ENCODE data around the gene TIE1. TPM values are rescaled to one million over a fixed set of nuclear protein-coding genes. Genes with fewer than 3 reads are reported as not detected.

TIE1 gene
- total and polyA plus RNA-seq, 4 experiments from 2014 or later: not detected

- Histone ChIP-seq H3K27me3 (ENCODE audit: insufficient read depth, low read length) (no peaks in the 10 kb centered on the region), H3K4me3 (ENCODE audit: low read length in 2 of 2) (no peak overlapping the region), H3K36me3 (ENCODE audit: insufficient read depth, low read length) (no peaks in the 10 kb centered on the region), H3K9me3 (ENCODE audit: control insufficient read depth in 1 of 2, low read length in 2 of 2) (no peaks in the 10 kb centered on the region), H3K27ac (ENCODE audit: low read depth, low read length) (no peak overlapping the region), H3K4me1 (ENCODE audit: insufficient read depth, low read length) (no peaks in the 10 kb centered on the region)
- intact Hi-C loops (cut with micrococcal nuclease): no loop called here
- POLR2A ChIA-PET (ENCODE audit: partially characterized antibody): no interaction called here
- CTCF ChIA-PET (ENCODE audit: partially characterized antibody): interaction anchor here (1.2 kb wide), 1 partner anchor 11 kb away, joined by 4 read pairs; no protein-coding TSS in a partner anchor
- Mint-ChIP-seq H3K4me1 (no peaks in the 10 kb centered on the region), H3K36me3 (no peaks in the 10 kb centered on the region), H3K27ac (no peak overlapping the region), H3K27me3 (peaks cover 2 to 6% of the 10 kb centered on the region in 2 donors), H3K4me3 (no peak overlapping the region), H3K9me3 (peaks cover 0 to 4% (median 2%) of the 10 kb centered on the region in 8 donors)
- DNase-seq: no peak
Observed at GRCh38 chr1:43258370-43258769, 42.4 kb upstream of the TIE1 start.

- H3K4me1 ChIP-seq (ENCODE audit: insufficient read depth, low read length): peaks cover 4% of the 10 kb centered on the region
Observed at GRCh38 chr1:43265431-43265830, 35.4 kb upstream of the TIE1 start.

GRCh38 chr1:43266881-43267280, 33.9 kb upstream of the TIE1 start:
- H3K4me1 ChIP-seq (ENCODE audit: insufficient read depth, low read length): peaks cover 11% of the 10 kb centered on the region
- Mint-ChIP-seq H3K36me3 (peaks cover 0 to 7% of the 10 kb centered on the region in 2 donors), H3K4me1 (peaks cover 1 to 13% (median 7%) of the 10 kb centered on the region in 4 donors), H3K27ac (no peak overlapping the region), H3K27me3 (peaks cover 12 to 18% of the 10 kb centered on the region in 2 donors), H3K4me3 (no peak overlapping the region), H3K9me3 (peaks cover 0 to 10% (median 5%) of the 10 kb centered on the region in 8 donors)
- ChIA-PET CTCF (ENCODE audit: partially characterized antibody) (interaction anchor here (0.7 kb wide), 1 partner anchor 40 kb away, joined by 5 read pairs; no protein-coding TSS in a partner anchor), POLR2A (ENCODE audit: partially characterized antibody) (no interaction called here)
- no peak for DNase-seq
- H3K27me3 ChIP-seq (ENCODE audit: insufficient read depth, low read length): no peaks in the 10 kb centered on the region
- H3K9me3 ChIP-seq (ENCODE audit: control insufficient read depth in 1 of 2, low read length in 2 of 2): no peaks in the 10 kb centered on the region
- no peaks in the 10 kb centered on the region for H3K36me3 ChIP-seq (ENCODE audit: insufficient read depth, low read length)
- H3K27ac ChIP-seq (ENCODE audit: low read depth, low read length): no peak overlapping the region
- intact Hi-C loops (cut with micrococcal nuclease): no loop called here
- no peak overlapping the region for H3K4me3 ChIP-seq (ENCODE audit: low read length in 2 of 2)

More at GRCh38 chr1:43265431-43265830, 35.4 kb upstream of the TIE1 start:
- intact Hi-C loops (cut with micrococcal nuclease): no loop called here
- H3K27ac ChIP-seq (ENCODE audit: low read depth, low read length): no peak overlapping the region
- Mint-ChIP-seq H3K27ac (no peak overlapping the region), H3K4me3 (no peak overlapping the region), H3K27me3 (peaks cover 7 to 11% of the 10 kb centered on the region in 2 donors), H3K36me3 (peaks cover 0 to 7% of the 10 kb centered on the region in 2 donors), H3K9me3 (peaks cover 0 to 10% (median 5%) of the 10 kb centered on the region in 8 donors), H3K4me1 (peaks cover 0 to 5% (median 1%) of the 10 kb centered on the region in 4 donors)
- no peaks in the 10 kb centered on the region for H3K27me3 ChIP-seq (ENCODE audit: insufficient read depth, low read length)
- H3K9me3 ChIP-seq (ENCODE audit: control insufficient read depth in 1 of 2, low read length in 2 of 2): no peaks in the 10 kb centered on the region
- no peaks in the 10 kb centered on the region for H3K36me3 ChIP-seq (ENCODE audit: insufficient read depth, low read length)
- no peak for DNase-seq
- H3K4me3 ChIP-seq (ENCODE audit: low read length in 2 of 2): no peak overlapping the region
- CTCF ChIA-PET (ENCODE audit: partially characterized antibody): no interaction called here
- POLR2A ChIA-PET (ENCODE audit: partially characterized antibody): no interaction called here

- Histone ChIP-seq H3K4me1 (ENCODE audit: insufficient read depth, low read length) (peaks cover 11% of the 10 kb centered on the region), H3K36me3 (ENCODE audit: insufficient read depth, low read length) (no peaks in the 10 kb centered on the region), H3K9me3 (ENCODE audit: control insufficient read depth in 1 of 2, low read length in 2 of 2) (no peaks in the 10 kb centered on the region), H3K27me3 (ENCODE audit: insufficient read depth, low read length) (no peaks in the 10 kb centered on the region), H3K27ac (ENCODE audit: low read depth, low read length) (no peak overlapping the region), H3K4me3 (ENCODE audit: low read length in 2 of 2) (no peak overlapping the region)
- intact Hi-C loops (cut with micrococcal nuclease): no loop called here
- Mint-ChIP-seq H3K9me3 (peaks cover 0 to 8% (median 5%) of the 10 kb centered on the region in 8 donors), H3K4me1 (peaks cover 1 to 13% (median 7%) of the 10 kb centered on the region in 4 donors), H3K27me3 (peaks cover 12 to 18% of the 10 kb centered on the region in 2 donors), H3K36me3 (peaks cover 0 to 7% of the 10 kb centered on the region in 2 donors), H3K4me3 (no peak overlapping the region), H3K27ac (no peak overlapping the region)
- ChIA-PET CTCF (ENCODE audit: partially characterized antibody) (no interaction called here), POLR2A (ENCODE audit: partially characterized antibody) (no interaction called here)
- DNase-seq: no peak
Observed at GRCh38 chr1:43267291-43267805, 33.4 kb upstream of the TIE1 start.

GRCh38 chr1:43267818-43268425, 32.9 kb upstream of the TIE1 start:
- Histone ChIP-seq H3K4me1 (ENCODE audit: insufficient read depth, low read length) (peaks cover 11% of the 10 kb centered on the region), H3K9me3 (ENCODE audit: control insufficient read depth in 1 of 2, low read length in 2 of 2) (no peaks in the 10 kb centered on the region), H3K36me3 (ENCODE audit: insufficient read depth, low read length) (no peaks in the 10 kb centered on the region), H3K27me3 (ENCODE audit: insufficient read depth, low read length) (no peaks in the 10 kb centered on the region), H3K4me3 (ENCODE audit: low read length in 2 of 2) (no peak overlapping the region), H3K27ac (ENCODE audit: low read depth, low read length) (no peak overlapping the region)
- Mint-ChIP-seq H3K36me3 (peaks cover 0 to 7% of the 10 kb centered on the region in 2 donors), H3K4me1 (peaks cover 1 to 13% (median 7%) of the 10 kb centered on the region in 4 donors), H3K27ac (no peak overlapping the region), H3K9me3 (peaks cover 0 to 7% (median 5%) of the 10 kb centered on the region in 8 donors), H3K4me3 (no peak overlapping the region), H3K27me3 (peaks cover 12 to 18% of the 10 kb centered on the region in 2 donors)
- CTCF ChIA-PET (ENCODE audit: partially characterized antibody): no interaction called here
- intact Hi-C loops (cut with micrococcal nuclease): no loop called here
- DNase-seq: no peak
- POLR2A ChIA-PET (ENCODE audit: partially characterized antibody): no interaction called here

- no peak for DNase-seq
- Histone ChIP-seq H3K36me3 (ENCODE audit: insufficient read depth, low read length) (no peaks in the 10 kb centered on the region), H3K9me3 (ENCODE audit: control insufficient read depth in 1 of 2, low read length in 2 of 2) (no peaks in the 10 kb centered on the region), H3K27ac (ENCODE audit: low read depth, low read length) (no peak within 1 kb of the TSS), H3K4me1 (ENCODE audit: insufficient read depth, low read length) (peaks cover 19% of the 10 kb centered on the region), H3K27me3 (ENCODE audit: insufficient read depth, low read length) (no peaks in the 10 kb centered on the region), H3K4me3 (ENCODE audit: low read length in 2 of 2) (no peak within 1 kb of the TSS)
- peaks cover 6 to 21% (median 14%) of the 10 kb centered on the region in 4 donors for H3K4me1 Mint-ChIP-seq
- peak within 1 kb of the TSS in 3 of 7 donors; percentile 8 to 48 (median 37) for H3K27ac Mint-ChIP-seq
- peaks cover 9 to 18% of the 10 kb centered on the region in 2 donors for H3K27me3 Mint-ChIP-seq
- H3K36me3 Mint-ChIP-seq: no peaks in the 10 kb centered on the region
- peaks cover 0 to 2% (median 0%) of the 10 kb centered on the region in 8 donors for H3K9me3 Mint-ChIP-seq
- intact Hi-C loops (cut with micrococcal nuclease): no loop called here
- POLR2A ChIA-PET (ENCODE audit: partially characterized antibody): interaction anchor here (0.6 kb wide), 1 partner anchor 467 kb away, joined by 3 read pairs; no protein-coding TSS in a partner anchor
- CTCF ChIA-PET (ENCODE audit: partially characterized antibody): interaction anchor here (1.1 kb wide), 1 partner anchor 11 kb away, joined by 4 read pairs; no protein-coding TSS in a partner anchor
- H3K4me3 Mint-ChIP-seq: peak within 1 kb of the TSS in 7 of 8 donors; percentile 43 to 79 (median 69)
Observed at GRCh38 chr1:43269627-43270375, 31.0 kb upstream of the TIE1 start, which contains the start of gene TMEM125. TMEM125 (plus strand) TSS chr1:43269983; CDS start chr1:43272723, 2,740 bp downstream.

All from CD4-positive, alpha-beta memory T cell (primary cell).